PFSK-1 (cell line): ENCODE results near the gene LRRC2.

ENCODE experiments used
- FOXP2 ChIP-seq: optimal IDR thresholded peaks from 2 replicates; pipeline ENCODE3; 2011; ENCODE audit warnings: borderline replicate concordance, control low read depth, inconsistent platforms; ENCODE audit not compliant: insufficient read depth; ENCODE audit errors: extremely low read length, extremely low read depth
- POLR2AphosphoS5 ChIP-seq: IDR thresholded peaks from 2 replicates; pipeline ENCODE4 v1.6.1; 2012; ENCODE audit warnings: low read depth, mild to moderate bottlenecking, control low read depth, low read length, moderate library complexity
- REST ChIP-seq, 2 experiments: IDR thresholded peaks; 2 replicates each; pipeline versions ENCODE4 v1.6.1 to v1.8.0; 2011 to 2012; ENCODE audit warnings: low read depth in 2 of 2, low read length in 2 of 2, control low read depth in 1 of 2, inconsistent platforms in 1 of 2, mild to moderate bottlenecking in 1 of 2, moderate library complexity in 1 of 2; ENCODE audit not compliant: insufficient read depth in 1 of 2
- SIN3A ChIP-seq: IDR thresholded peaks from 2 replicates; pipeline ENCODE4 v1.6.1; 2012; ENCODE audit warnings: mild to moderate bottlenecking, low read length, moderate library complexity, borderline replicate concordance; ENCODE audit not compliant: insufficient read depth
- TAF1 ChIP-seq: IDR thresholded peaks from 2 replicates; pipeline ENCODE4 v1.6.1; 2012; ENCODE audit warnings: low read length, control low read depth, borderline replicate concordance; ENCODE audit not compliant: insufficient read depth

Gene LRRC2

GRCh38 chr3:46521096-46521495 is 45.0 kb downstream of the LRRC2 start:
- no peak for TF ChIP-seq TAF1
- TF ChIP-seq FOXP2 = no peak
- no peak for TF ChIP-seq REST (IDR thresholded peaks at IDR 0.05; ENCODE audit: insufficient read depth in 1 of 2, low read depth in 2 of 2, low read length in 2 of 2)
- TF ChIP-seq POLR2AphosphoS5 = no peak
- no peak for TF ChIP-seq SIN3A

GRCh38 chr3:46520531-46520930 is 45.6 kb downstream of the LRRC2 start:
- TF ChIP-seq POLR2AphosphoS5 = no peak
- TF ChIP-seq TAF1 = no peak
- no peak for TF ChIP-seq REST (IDR thresholded peaks at IDR 0.05; ENCODE audit: insufficient read depth in 1 of 2, low read depth in 2 of 2, low read length in 2 of 2)
- TF ChIP-seq SIN3A = no peak
- TF ChIP-seq FOXP2 = no peak

- TF ChIP-seq FOXP2 = no peak
- TF ChIP-seq TAF1 = no peak
- TF ChIP-seq SIN3A = no peak
- TF ChIP-seq REST (IDR thresholded peaks at IDR 0.05; ENCODE audit: insufficient read depth in 1 of 2, low read depth in 2 of 2, low read length in 2 of 2) = no peak
- TF ChIP-seq POLR2AphosphoS5 = no peak
These were observed 46.1 kb downstream of the LRRC2 start for GRCh38 chr3:46519952-46520351.

- TF ChIP-seq FOXP2 = no peak
- TF ChIP-seq POLR2AphosphoS5 = no peak
- no peak for TF ChIP-seq TAF1
- no peak for TF ChIP-seq REST (IDR thresholded peaks at IDR 0.05; ENCODE audit: insufficient read depth in 1 of 2, low read depth in 2 of 2, low read length in 2 of 2)
- no peak for TF ChIP-seq SIN3A
These were observed 48.3 kb downstream of the LRRC2 start for GRCh38 chr3:46517784-46518181.
